Right lobe of liver (tissue), 4 donors: Measurements from ENCODE around the gene RHOD.

Experiments
- CTCF ChIP-seq, 4 donors: fragments of 200-600 bp in 3 of 4; fragments of 450-650 bp in 1 of 4; IDR thresholded peaks; one replicate each; pipeline versions ENCODE4 v1.5.1 to v1.8.0; 2016 to 2022; ENCODE audit warnings: antibody characterized with exemption in 4 of 4, mild to moderate bottlenecking in 2 of 4
- POLR2A ChIP-seq: fragments of 450-650 bp; IDR thresholded peaks from one replicate; pipeline ENCODE4 v1.6.1; 2017; ENCODE audit warnings: antibody characterized with exemption, mild to moderate bottlenecking
- donor health status: DM: no; HTN: no; CAD: no.
- donor health status: DM: no; HTN: no; CAD: no.
- donor health status: DM: no; HTN: yes; CAD: no.

GRCh38 chr11:67010296-67010905, 46.2 kb upstream of the RHOD start:
- no peak for TF ChIP-seq CTCF (IDR thresholded peaks at IDR 0.05)
- no peak for TF ChIP-seq POLR2A
